GM19395 (cell line): ENCODE data around the gene RTKN.

ENCODE experiments used
- ATAC-seq: cut with Tn5 transposase; IDR thresholded peaks from one replicate; pipeline ENCODE4 v1.9.1; 2021; ENCODE audit warnings: mild to moderate bottlenecking, moderate library complexity; ENCODE audit not compliant: unreplicated experiment

Gene RTKN

GRCh38 chr2:74384051-74384450 lies 57.7 kb downstream of the RTKN start:
- no peak for ATAC-seq

GRCh38 chr2:74383254-74383653 lies 58.5 kb downstream of the RTKN start:
- ATAC-seq: no peak

- no peak for ATAC-seq
Measured at GRCh38 chr2:74381751-74382150, 60.0 kb downstream of the RTKN start.

GRCh38 chr2:74379851-74380789 lies 61.6 kb downstream of the RTKN start, which contains the start of gene DCTN1:
Gene DCTN1 (minus strand): TSS chr2:74380311. CDS start chr2:74380037, 274 bp downstream.
- no peak for ATAC-seq

GRCh38 chr2:74378007-74378406 lies 63.7 kb downstream of the RTKN start:
- no peak for ATAC-seq

GRCh38 chr2:74375838-74376237 lies 65.9 kb downstream of the RTKN start:
- no peak for ATAC-seq
